Hepatocyte (in vitro differentiated cells): ENCODE results near the gene EEFSEC. TPM values are rescaled to one million over a fixed set of nuclear protein-coding genes. Genes with fewer than 3 reads are reported as not detected.
A peak's percentile ranks its signal among the peaks of the same experiment; 100 is the strongest.

Experiments used
- DNase-seq: peaks from one replicate; pipeline ENCODE4 v3.0.0-alpha.2; 2016; ENCODE audit warnings: low spot score
- H2AFZ ChIP-seq: fragments of 200-600 bp; sonication (generic); 2 replicates; pipeline ENCODE4 v1.6.0; 2016; ENCODE audit warnings: antibody characterized with exemption, mild to moderate bottlenecking
- H3K27ac ChIP-seq: fragments of 200-600 bp; sonication (generic); 2 replicates; pipeline ENCODE4 v1.5.1; 2016; ENCODE audit warnings: mild to moderate bottlenecking
- H3K27me3 ChIP-seq: fragments of 200-600 bp; sonication (generic); 2 replicates; pipeline ENCODE4 v1.6.1; 2016
- H3K36me3 ChIP-seq: fragments of 200-600 bp; sonication (generic); replicated peaks from 2 replicates; pipeline ENCODE4 v1.5.1; 2016; ENCODE audit warnings: low read depth; ENCODE audit not compliant: insufficient read depth
- H3K4me1 ChIP-seq: fragments of 200-600 bp; sonication (generic); 2 replicates; pipeline ENCODE4 v1.5.1; 2016; ENCODE audit warnings: mild to moderate bottlenecking, moderate library complexity; ENCODE audit not compliant: insufficient read depth
- H3K4me2 ChIP-seq: fragments of 200-600 bp; sonication (generic); 2 replicates; pipeline ENCODE4 v1.6.0; 2016
- H3K4me3 ChIP-seq: fragments of 200-600 bp; sonication (generic); 2 replicates; pipeline ENCODE4 v1.5.1; 2016; ENCODE audit warnings: mild to moderate bottlenecking
- H3K79me2 ChIP-seq: fragments of 200-600 bp; sonication (generic); 2 replicates; pipeline ENCODE4 v1.6.0; 2017; ENCODE audit warnings: mild to moderate bottlenecking
- H3K9me2 ChIP-seq: fragments of 200-600 bp; sonication (generic); replicated peaks from 2 replicates; pipeline ENCODE4 v1.6.0; 2017; ENCODE audit warnings: mild to moderate bottlenecking; ENCODE audit not compliant: insufficient read depth
- H3K9me3 ChIP-seq: fragments of 200-600 bp; sonication (generic); 2 replicates; pipeline ENCODE4 v1.5.1; 2016; ENCODE audit warnings: low read depth, mild to moderate bottlenecking
- H4K20me1 ChIP-seq: fragments of 200-600 bp; sonication (generic); 2 replicates; pipeline ENCODE4 v1.6.0; 2016; ENCODE audit warnings: mild to moderate bottlenecking; ENCODE audit not compliant: insufficient read depth, poor library complexity, severe bottlenecking
- EZH2 ChIP-seq: fragments of 200-600 bp; sonication (generic); IDR thresholded peaks from 2 replicates; pipeline ENCODE4 v1.6.1; 2016; ENCODE audit warnings: antibody characterized with exemption, mild to moderate bottlenecking, borderline replicate concordance
- EZH2phosphoT487 ChIP-seq: fragments of 200-600 bp; sonication (generic); IDR thresholded peaks from one replicate; pipeline ENCODE4 v1.6.1; 2018; ENCODE audit warnings: antibody characterized with exemption, mild to moderate bottlenecking, low read depth, moderate library complexity; ENCODE audit not compliant: unreplicated experiment, severe bottlenecking
- WGBS: methylation state at CpG from one replicate; pipeline ENCODE4 v1.1.6; 2016; ENCODE audit warnings: low lambda C conversion rate; ENCODE audit errors: missing lambda C conversion rate; 5-methylcytosine and 5-hydroxymethylcytosine counted together
- polyA plus RNA-seq: library from polyadenylated mRNA; unstranded; fragments of >200 nt; fragmentation: Nextera tagmentation; extraction: Ambion mirVana; gene quantifications from 2 replicates; pipeline ENCODE4 v1.2.1, GENCODE V29; 2016
- total RNA-seq: library from RNA; depleted of rRNA; stranded (reverse); fragments of >200 nt; gene quantifications from 2 replicates; pipeline ENCODE4 v1.2.3, GENCODE V29; 2014
- TF ChIP-seq, protein P1 (sequence below): fragments of 200-600 bp; sonication (generic); IDR thresholded peaks from 2 replicates; pipeline ENCODE4 v1.5.1; 2016; ENCODE audit warnings: antibody characterized with exemption, mild to moderate bottlenecking; ENCODE audit not compliant: poor library complexity

The EEFSEC gene
- total and polyA plus RNA-seq, 2 experiments from 2014 or later, result 9.8 to 17.5 TPM

GRCh38 chr3:128282380-128283196, 129.3 kb downstream of the EEFSEC start:
- H3K4me1 ChIP-seq, result peaks cover 47% of the 10 kb centered on the region
- no peak for TF ChIP-seq EZH2
- TF ChIP-seq, protein P1, sequence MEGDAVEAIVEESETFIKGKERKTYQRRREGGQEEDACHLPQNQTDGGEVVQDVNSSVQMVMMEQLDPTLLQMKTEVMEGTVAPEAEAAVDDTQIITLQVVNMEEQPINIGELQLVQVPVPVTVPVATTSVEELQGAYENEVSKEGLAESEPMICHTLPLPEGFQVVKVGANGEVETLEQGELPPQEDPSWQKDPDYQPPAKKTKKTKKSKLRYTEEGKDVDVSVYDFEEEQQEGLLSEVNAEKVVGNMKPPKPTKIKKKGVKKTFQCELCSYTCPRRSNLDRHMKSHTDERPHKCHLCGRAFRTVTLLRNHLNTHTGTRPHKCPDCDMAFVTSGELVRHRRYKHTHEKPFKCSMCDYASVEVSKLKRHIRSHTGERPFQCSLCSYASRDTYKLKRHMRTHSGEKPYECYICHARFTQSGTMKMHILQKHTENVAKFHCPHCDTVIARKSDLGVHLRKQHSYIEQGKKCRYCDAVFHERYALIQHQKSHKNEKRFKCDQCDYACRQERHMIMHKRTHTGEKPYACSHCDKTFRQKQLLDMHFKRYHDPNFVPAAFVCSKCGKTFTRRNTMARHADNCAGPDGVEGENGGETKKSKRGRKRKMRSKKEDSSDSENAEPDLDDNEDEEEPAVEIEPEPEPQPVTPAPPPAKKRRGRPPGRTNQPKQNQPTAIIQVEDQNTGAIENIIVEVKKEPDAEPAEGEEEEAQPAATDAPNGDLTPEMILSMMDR, result no peak
- no peak for TF ChIP-seq EZH2phosphoT487
- H3K4me3 ChIP-seq, result no peak overlapping the region
- peak overlapping the region; percentile 25 for H3K27ac ChIP-seq
- 74% methylated on average over 16 of the region's 16 CpGs for WGBS
- H3K9me2 ChIP-seq, result no peaks in the 10 kb centered on the region
- no peak for DNase-seq
- no peaks in the 10 kb centered on the region for H3K36me3 ChIP-seq
- H4K20me1 ChIP-seq, result no peaks in the 10 kb centered on the region
- no peaks in the 10 kb centered on the region for H3K9me3 ChIP-seq
- no peaks in the 10 kb centered on the region for H3K27me3 ChIP-seq
- H3K4me2 ChIP-seq, result no peak overlapping the region
- no peaks in the 10 kb centered on the region for H3K79me2 ChIP-seq
- no peak overlapping the region for H2AFZ ChIP-seq

- H3K4me3 ChIP-seq, result no peak overlapping the region
- DNase-seq, result no peak
- H3K4me2 ChIP-seq, result no peak overlapping the region
- H3K79me2 ChIP-seq, result no peaks in the 10 kb centered on the region
- WGBS, result 92% methylated on average over 3 of the region's 3 CpGs
- TF ChIP-seq, protein P1, result no peak
- TF ChIP-seq EZH2 (no peak), EZH2phosphoT487 (no peak)
- no peaks in the 10 kb centered on the region for H3K27me3 ChIP-seq
- peaks cover 39% of the 10 kb centered on the region for H3K4me1 ChIP-seq
- no peak overlapping the region for H3K27ac ChIP-seq
- H2AFZ ChIP-seq, result no peak overlapping the region
- no peaks in the 10 kb centered on the region for H3K9me3 ChIP-seq
- no peaks in the 10 kb centered on the region for H4K20me1 ChIP-seq
- no peaks in the 10 kb centered on the region for H3K36me3 ChIP-seq
- H3K9me2 ChIP-seq, result no peaks in the 10 kb centered on the region
These were observed 130.1 kb downstream of the EEFSEC start for GRCh38 chr3:128283421-128283820.

DNA sequence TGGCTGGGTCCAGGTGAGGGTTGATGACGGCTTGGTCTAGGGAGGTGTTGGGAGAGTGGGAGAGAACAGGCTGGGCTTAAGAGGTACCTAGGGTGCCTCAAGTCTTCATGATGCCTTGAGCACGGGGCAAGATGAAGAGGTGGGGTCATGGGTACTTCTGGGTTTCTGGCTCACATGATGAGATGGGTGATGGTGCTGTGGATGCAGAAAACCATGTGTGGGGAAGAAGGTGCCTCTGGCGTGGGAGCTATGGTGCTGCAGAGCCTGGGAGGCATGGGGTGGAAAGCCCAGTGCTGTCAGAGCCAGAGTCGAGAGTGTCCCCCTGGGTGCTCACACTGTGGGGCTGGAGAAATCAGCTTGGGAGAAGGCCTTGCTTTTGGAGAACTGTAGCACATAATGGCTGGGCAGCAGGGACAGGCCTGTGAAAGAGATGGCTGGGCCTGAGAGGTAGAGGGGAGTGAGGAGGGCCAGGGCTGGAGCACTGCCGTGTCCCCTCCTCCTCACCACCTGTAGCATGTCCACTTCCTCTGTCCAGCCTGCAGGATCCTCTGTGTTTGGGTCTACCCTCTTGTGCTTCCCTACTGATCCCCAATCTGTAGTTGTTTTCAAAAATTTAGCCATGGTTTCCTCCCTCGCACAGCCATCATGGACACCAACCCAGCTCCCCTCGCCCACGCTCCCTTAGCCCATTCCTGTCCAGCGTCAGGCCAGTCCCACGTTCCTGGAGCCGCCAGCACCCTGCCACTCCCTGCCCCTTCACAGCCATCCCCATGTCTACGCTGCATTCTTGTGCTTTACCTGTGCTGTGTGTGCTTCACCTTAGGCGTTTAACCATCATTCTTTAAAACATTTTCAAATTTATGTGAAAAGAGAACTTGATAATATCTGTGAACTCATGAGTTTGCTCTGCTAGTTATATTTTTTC, 132.0 kb downstream of the EEFSEC start:
- DNase-seq, result no peak
- TF ChIP-seq EZH2phosphoT487 (no peak), EZH2 (no peak)
- Histone ChIP-seq H3K9me2 (no peaks in the 10 kb centered on the region), H3K4me3 (no peak overlapping the region), H2AFZ (no peak overlapping the region), H3K27ac (no peak overlapping the region), H3K9me3 (no peaks in the 10 kb centered on the region), H3K27me3 (no peaks in the 10 kb centered on the region), H3K79me2 (no peaks in the 10 kb centered on the region), H3K4me2 (no peak overlapping the region), H3K4me1 (peaks cover 24% of the 10 kb centered on the region), H4K20me1 (no peaks in the 10 kb centered on the region), H3K36me3 (no peaks in the 10 kb centered on the region)
- 91% methylated on average over 13 of the region's 13 CpGs for WGBS

DNA sequence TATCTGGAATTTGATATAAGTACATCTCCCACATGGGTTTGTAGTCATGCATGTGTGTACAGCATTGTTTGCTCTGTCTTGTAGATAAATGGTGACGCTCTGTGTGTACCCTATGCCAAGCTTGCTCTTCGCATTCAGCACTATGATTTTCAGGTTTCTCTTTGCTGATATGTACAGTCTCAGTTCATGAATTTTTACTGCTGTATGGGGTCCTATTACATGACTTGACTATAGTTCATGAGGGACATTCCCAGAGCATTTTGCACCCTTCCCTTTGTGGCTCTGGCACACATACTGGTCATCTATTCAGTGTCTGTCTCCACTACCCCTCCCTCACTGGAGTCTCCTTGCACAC, 132.7 kb downstream of the EEFSEC start:
- Histone ChIP-seq H3K4me2 (no peak overlapping the region), H3K4me1 (peaks cover 17% of the 10 kb centered on the region), H4K20me1 (no peaks in the 10 kb centered on the region), H3K4me3 (no peak overlapping the region), H3K79me2 (no peaks in the 10 kb centered on the region), H3K27me3 (no peaks in the 10 kb centered on the region), H2AFZ (no peak overlapping the region), H3K36me3 (no peaks in the 10 kb centered on the region), H3K9me3 (no peaks in the 10 kb centered on the region), H3K9me2 (no peaks in the 10 kb centered on the region), H3K27ac (no peak overlapping the region)
- DNase-seq, result no peak
- TF ChIP-seq EZH2 (no peak), EZH2phosphoT487 (no peak)
- TF ChIP-seq, protein P1, result no peak
- 95% methylated on average over 2 of the region's 2 CpGs for WGBS
